Activated T-cell treated with anti-CD3 and anti-CD28 coated beads, Interleukin-2, amount 50 U/mL, for 72 hours (primary cell): ENCODE data around the gene PGBD4. TPM values are rescaled to one million over a fixed set of nuclear protein-coding genes. Genes with fewer than 3 reads are reported as not detected.

Experiments
- ATAC-seq, 2 donors: fragments of 150-1000 bp; cut with Tn5 transposase; replicated peaks in 1 of 2; 2 replicates each; pipeline ENCODE4 v1.10.0; 2021; ENCODE audit warnings: moderate library complexity in 2 of 2, mild to moderate bottlenecking in 1 of 2
- DNase-seq, 2 donors: peaks; one replicate each; pipeline ENCODE4 v3.0.0; 2021 to 2022; ENCODE audit warnings: mixed read lengths in 1 of 2
- H3K27ac Mint-ChIP-seq: one replicate; pipeline ENCODE4 v1.8.0; 2022; ENCODE audit warnings: mild to moderate bottlenecking, moderate library complexity, mixed read lengths
- H3K27me3 Mint-ChIP-seq: one replicate; pipeline ENCODE4 v1.8.0; 2022; ENCODE audit warnings: low read depth, mixed read lengths
- H3K36me3 Mint-ChIP-seq, 2 donors: one replicate each; pipeline ENCODE4 v1.8.0; 2022; ENCODE audit warnings: mixed read lengths in 2 of 2, mild to moderate bottlenecking in 1 of 2; ENCODE audit not compliant: insufficient read depth in 2 of 2
- H3K4me1 Mint-ChIP-seq: one replicate; pipeline ENCODE4 v1.8.0; 2022; ENCODE audit warnings: low read depth, mixed read lengths
- H3K4me3 Mint-ChIP-seq, 2 donors: one replicate each; pipeline ENCODE4 v1.8.0; 2022; ENCODE audit warnings: mild to moderate bottlenecking in 2 of 2, mixed read lengths in 2 of 2, moderate library complexity in 2 of 2
- H3K9me3 Mint-ChIP-seq, 2 donors: one replicate each; pipeline ENCODE4 v1.8.0; 2022; ENCODE audit warnings: mixed read lengths in 2 of 2
- total RNA-seq, 2 donors: library from RNA; stranded (reverse); gene quantifications; one replicate each; pipeline ENCODE4 v1.2.3, GENCODE V29; 2022

The PGBD4 gene
- 1 to 10 TPM; 3.7 to 5.1 TPM for total RNA-seq

DNA sequence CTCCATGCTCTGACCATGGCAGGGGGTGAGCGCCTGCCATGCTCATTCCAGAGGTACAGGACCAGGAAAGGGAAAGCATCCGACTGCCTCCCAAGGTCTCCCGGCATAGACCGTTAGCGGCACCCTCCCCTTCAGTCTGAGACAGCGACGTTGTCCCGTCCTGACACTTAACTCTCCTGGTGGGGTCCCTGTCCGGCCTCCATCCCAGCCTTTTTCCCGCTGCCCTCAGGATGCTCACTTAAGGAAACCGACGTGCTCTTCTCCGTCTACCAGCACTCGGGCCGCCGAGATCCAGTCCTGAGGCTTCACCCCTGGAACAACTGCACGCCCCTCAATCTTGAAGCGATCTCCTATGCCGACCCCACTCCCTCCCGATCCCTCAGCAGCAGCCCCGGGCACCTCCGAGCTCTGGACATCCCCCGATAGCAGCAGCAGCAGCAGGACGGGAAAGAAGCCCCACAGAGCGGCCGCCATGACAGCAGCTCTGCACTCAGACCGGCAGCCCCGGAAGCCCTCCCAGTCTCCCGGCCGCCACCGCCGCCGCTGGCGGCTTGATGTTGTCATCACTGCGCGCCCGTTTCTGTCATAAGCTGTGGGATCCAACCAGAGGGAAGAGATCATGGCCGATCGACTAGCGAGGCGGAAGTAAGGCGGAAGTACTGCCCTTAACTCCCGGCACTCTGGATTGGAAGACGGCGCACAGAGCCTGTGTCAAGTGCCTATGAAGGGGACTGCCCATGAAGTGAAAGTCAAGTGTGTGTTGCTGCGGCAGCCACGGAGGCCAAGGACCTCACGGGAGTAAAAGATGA, at the start of gene PGBD4, which contains the start of gene EMC7:
TSS of gene PGBD4 (plus strand) at position 718 of the 809 bp plus-strand sequence. CDS start 449 bp downstream, outside the sequence.
TSS of gene EMC7 (minus strand) at position 497 of the 809 bp plus-strand sequence. CDS start at position 474, 23 bp downstream.
- Mint-ChIP-seq H3K27me3 (no peaks in the 10 kb centered on the region), H3K9me3 (peaks cover 3 to 6% of the 10 kb centered on the region in 2 donors), H3K27ac (peak within 1 kb of the TSS; percentile 96), H3K4me1 (peaks cover 25% of the 10 kb centered on the region), H3K4me3 (peak within 1 kb of the TSS; percentile 96 to 100), H3K36me3 (peaks cover 7 to 22% of the 10 kb centered on the region in 2 donors)
- DNase-seq (peak; percentile 98 to 100), ATAC-seq (peak; percentile 99)

DNA sequence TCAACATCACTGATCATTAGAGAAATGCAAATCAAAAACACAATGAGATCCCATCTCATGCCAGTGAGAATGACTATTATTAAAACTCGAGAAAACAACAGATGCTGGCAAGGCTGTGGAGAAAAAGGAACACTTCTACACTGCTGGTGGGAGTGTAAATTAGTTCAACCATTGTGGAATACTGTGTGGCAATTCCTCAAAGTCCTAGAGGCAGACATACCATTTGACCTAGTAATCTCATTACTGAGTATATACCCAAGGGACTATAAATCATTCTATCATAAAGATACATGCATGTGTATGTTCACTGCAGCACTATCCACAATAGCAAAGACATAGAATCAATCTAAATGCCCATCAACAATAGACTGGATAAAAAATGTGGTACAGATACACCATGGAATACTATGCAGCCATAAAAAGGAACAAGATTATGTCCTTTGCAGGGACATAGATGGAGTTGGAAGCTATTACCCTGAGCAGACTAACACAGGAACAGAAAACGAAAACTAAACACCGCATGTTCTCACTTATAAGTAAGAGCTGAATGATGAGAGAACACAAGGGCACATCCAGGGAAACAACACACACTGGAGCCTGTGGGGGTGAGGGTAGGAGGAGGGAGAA, 47.7 kb upstream of the PGBD4 start:
- H3K4me3 Mint-ChIP-seq = no peak overlapping the region
- ATAC-seq = no peak
- H3K4me1 Mint-ChIP-seq = peaks cover 8% of the 10 kb centered on the region
- H3K36me3 Mint-ChIP-seq = peaks cover 11 to 19% of the 10 kb centered on the region in 2 donors
- H3K27me3 Mint-ChIP-seq = no peaks in the 10 kb centered on the region
- DNase-seq = no peak
- no peak overlapping the region for H3K27ac Mint-ChIP-seq
- H3K9me3 Mint-ChIP-seq = peaks cover 16% of the 10 kb centered on the region in 2 donors

DNA sequence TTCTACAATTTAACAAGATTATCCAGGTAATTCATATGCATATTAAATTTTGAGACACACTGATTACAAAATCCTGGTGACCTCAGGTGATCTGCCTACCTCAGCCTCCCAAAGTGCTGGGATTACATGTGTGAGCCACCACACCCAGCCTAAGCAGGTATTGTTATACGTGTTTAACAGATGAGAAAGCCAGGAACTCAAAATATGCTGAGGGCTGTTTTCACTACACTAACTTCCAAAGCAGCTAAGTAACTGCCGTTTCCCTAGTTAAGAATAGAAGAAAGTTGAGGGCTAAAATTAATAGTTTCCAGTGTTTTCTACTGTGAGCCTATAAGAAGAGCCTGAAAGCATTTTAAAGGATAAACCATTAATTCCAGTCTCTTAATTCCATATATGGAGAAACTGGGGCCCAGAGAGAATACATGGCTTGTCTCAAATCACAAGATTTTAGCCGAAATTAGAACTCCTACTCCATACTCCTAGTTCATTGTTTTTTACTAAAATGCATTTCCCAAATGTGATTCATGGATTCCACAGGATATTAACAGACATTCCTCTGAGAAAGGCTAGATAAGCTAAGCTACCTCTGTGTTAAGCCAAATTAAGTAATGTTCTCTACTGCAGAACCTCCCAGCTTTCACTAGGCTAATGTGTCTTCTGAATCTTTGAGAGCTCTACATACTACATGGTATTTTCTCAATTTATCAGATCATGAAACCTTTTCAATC, 45.9 kb upstream of the PGBD4 start:
- Mint-ChIP-seq H3K36me3 (peaks cover 0 to 7% of the 10 kb centered on the region in 2 donors), H3K9me3 (peaks cover 6% of the 10 kb centered on the region in 2 donors), H3K27me3 (no peaks in the 10 kb centered on the region), H3K4me1 (peaks cover 8% of the 10 kb centered on the region), H3K27ac (no peak overlapping the region), H3K4me3 (no peak overlapping the region)
- ATAC-seq = no peak
- no peak for DNase-seq

DNA sequence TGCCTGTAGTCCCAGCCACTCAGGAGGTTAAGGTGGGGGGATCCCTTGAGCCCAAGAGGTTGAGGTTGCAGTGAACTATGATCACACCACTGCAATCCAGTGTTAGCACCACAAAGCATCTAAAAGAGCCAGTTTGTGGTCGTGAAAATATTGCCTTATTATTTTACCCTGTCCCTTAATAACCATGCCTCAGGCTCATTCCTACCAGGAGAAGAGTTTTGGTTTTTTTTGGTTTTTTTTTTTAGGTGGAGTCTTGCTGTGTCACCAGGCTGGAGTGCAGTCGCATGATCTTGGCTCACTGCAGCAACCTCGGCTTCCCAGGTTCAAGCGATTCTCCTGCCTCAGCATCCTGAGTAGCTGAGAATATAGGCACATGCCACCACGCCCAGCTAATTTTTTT, 45.0 kb upstream of the PGBD4 start:
- no peak for ATAC-seq
- DNase-seq = no peak
- no peak overlapping the region for H3K4me3 Mint-ChIP-seq
- no peaks in the 10 kb centered on the region for H3K9me3 Mint-ChIP-seq
- H3K27me3 Mint-ChIP-seq = no peaks in the 10 kb centered on the region
- peaks cover 6% of the 10 kb centered on the region for H3K4me1 Mint-ChIP-seq
- H3K36me3 Mint-ChIP-seq = no peaks in the 10 kb centered on the region
- no peak overlapping the region for H3K27ac Mint-ChIP-seq

DNA sequence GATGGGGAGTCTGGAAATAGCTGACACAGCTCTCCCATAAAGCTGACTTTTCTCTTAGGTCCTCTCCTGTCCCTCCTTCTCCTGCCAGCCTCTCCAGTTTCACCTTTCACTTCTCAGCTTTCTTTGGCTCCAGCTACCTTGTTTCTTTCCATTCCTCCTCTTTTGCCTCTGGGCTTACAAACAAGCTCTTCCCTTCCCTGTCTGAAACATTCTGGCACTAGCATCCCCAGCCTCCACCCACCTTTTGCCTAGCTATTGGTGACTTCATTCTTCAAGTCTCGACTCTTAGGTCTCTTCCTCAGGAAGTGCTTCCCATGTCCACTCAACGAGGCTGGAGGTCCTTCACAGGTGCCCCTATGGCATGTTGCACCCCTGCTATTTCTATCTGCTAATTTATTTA, 42.4 kb upstream of the PGBD4 start:
- Mint-ChIP-seq H3K27me3 (no peaks in the 10 kb centered on the region), H3K9me3 (no peaks in the 10 kb centered on the region), H3K36me3 (no peaks in the 10 kb centered on the region), H3K27ac (no peak overlapping the region), H3K4me3 (no peak overlapping the region), H3K4me1 (peaks cover 15% of the 10 kb centered on the region)
- DNase-seq (no peak), ATAC-seq (no peak)

DNA sequence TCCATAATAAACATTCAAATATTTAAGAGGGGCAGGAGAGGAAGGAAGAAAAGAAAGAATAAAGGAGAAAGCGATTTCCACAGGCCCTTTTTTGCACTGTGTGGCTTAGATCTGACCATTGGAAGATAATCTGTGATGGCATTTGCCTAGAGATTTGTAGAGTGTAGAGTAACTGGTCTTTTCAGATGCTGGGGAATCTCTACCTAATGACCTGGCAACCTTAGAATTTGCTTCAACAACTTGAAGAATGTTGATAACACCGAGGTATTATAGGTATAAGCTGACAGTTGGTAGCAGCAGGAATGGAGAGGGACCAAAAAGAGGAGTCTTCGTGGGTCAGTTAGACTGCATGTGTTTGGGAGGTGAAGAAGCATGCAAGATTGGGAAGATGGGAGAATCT, 41.9 kb upstream of the PGBD4 start:
- Mint-ChIP-seq H3K9me3 (no peaks in the 10 kb centered on the region), H3K4me3 (no peak overlapping the region), H3K36me3 (no peaks in the 10 kb centered on the region), H3K27me3 (no peaks in the 10 kb centered on the region), H3K27ac (no peak overlapping the region), H3K4me1 (peaks cover 15% of the 10 kb centered on the region)
- DNase-seq (no peak), ATAC-seq (no peak)

DNA sequence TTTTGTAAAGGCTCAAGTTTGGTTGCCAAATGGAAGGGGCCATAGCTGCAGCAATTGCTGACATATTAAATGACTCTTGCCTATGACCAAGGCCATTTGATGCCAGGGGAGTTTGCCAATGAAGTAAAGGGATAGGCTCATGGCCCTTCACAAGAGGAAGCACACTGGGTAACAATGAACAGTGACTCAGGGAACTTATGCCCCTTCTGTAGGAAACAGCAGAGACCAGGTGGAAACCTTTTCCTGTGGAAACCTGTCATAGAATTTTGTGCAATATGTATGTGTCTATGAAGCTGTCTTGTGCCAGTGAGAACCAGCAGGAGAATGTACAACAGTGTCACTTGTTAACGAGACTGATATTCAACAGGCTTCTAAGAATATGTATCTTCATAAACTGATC, 37.4 kb upstream of the PGBD4 start:
- no peaks in the 10 kb centered on the region for H3K36me3 Mint-ChIP-seq

DNA sequence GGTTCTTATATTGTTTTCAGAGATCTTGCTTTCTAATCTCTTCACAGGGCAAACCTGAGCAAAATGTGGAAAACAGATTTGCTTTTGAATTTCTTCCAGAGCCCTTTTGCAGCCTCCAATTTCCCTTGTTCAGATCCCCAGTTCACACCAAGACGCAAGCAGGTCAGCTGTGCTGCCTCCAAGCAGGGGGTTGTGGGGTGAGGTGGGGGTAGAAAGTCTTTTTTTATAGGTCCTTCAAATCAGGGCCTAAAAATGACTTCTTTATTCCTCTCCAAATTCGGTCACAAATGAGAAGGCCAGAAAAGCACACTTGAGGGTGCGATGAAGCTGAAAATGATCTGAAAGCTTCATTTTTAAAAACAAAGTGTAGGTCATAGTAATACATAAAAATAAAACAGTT, 36.6 kb upstream of the PGBD4 start:
- DNase-seq (no peak), ATAC-seq (no peak)
- Mint-ChIP-seq H3K27me3 (no peaks in the 10 kb centered on the region), H3K4me1 (peaks cover 15% of the 10 kb centered on the region), H3K9me3 (no peaks in the 10 kb centered on the region), H3K27ac (no peak overlapping the region), H3K4me3 (no peak overlapping the region), H3K36me3 (no peaks in the 10 kb centered on the region)

More for the DNA sequence above, 37.4 kb upstream of the PGBD4 start:
- H3K9me3 Mint-ChIP-seq = no peaks in the 10 kb centered on the region
- H3K27ac Mint-ChIP-seq = no peak overlapping the region
- no peaks in the 10 kb centered on the region for H3K27me3 Mint-ChIP-seq
- H3K4me3 Mint-ChIP-seq = no peak overlapping the region
- no peak for DNase-seq
- peak in 1 of 2 donors; percentile 25 for ATAC-seq
- peaks cover 15% of the 10 kb centered on the region for H3K4me1 Mint-ChIP-seq

DNA sequence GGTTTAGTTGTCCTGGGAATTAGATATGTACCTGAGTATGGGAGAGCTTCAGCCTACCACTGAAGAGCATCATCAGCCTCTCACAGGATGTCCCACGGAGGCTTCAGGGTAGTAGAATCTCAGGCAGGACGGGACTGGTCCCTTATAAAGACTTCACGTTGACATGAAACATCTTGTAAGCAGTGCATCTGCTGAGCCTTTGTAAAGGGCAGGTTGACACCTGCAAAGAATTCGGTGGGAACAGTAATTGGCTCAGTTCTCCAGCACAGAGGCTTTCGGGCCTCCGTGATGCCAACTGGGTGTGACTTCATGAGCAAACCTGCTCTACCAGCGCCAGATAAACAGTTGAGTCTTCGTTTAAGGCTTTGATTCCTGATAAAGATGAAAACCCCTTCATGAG, 35.9 kb upstream of the PGBD4 start:
- H3K36me3 Mint-ChIP-seq = no peaks in the 10 kb centered on the region
- H3K9me3 Mint-ChIP-seq = no peaks in the 10 kb centered on the region
- peaks cover 15% of the 10 kb centered on the region for H3K4me1 Mint-ChIP-seq
- H3K4me3 Mint-ChIP-seq = no peak overlapping the region
- H3K27ac Mint-ChIP-seq = no peak overlapping the region
- no peaks in the 10 kb centered on the region for H3K27me3 Mint-ChIP-seq
- DNase-seq (no peak), ATAC-seq (no peak)

DNA sequence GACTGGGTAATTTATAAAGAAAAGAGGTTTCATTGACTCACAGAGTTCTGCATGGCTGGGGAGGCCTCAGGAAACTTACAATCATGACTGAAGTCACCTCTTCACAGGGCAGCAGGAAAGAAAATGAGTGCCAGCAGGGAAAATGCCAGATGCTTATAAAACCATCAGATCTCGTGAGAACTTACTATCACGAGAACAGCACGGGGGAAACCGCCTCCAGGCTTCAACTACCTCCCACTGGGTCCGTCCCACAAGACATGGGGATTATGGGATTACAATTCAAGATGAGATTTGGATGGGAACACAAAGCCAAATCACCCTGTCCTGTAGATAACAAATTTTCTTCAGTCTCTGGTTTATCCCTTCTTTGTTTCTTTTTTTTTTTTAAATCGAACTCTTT, 31.9 kb upstream of the PGBD4 start:
- Mint-ChIP-seq H3K27ac (no peak overlapping the region), H3K36me3 (peaks cover 0 to 3% of the 10 kb centered on the region in 2 donors), H3K9me3 (no peaks in the 10 kb centered on the region), H3K4me3 (no peak overlapping the region), H3K27me3 (no peaks in the 10 kb centered on the region), H3K4me1 (no peaks in the 10 kb centered on the region)
- DNase-seq (no peak), ATAC-seq (no peak)

DNA sequence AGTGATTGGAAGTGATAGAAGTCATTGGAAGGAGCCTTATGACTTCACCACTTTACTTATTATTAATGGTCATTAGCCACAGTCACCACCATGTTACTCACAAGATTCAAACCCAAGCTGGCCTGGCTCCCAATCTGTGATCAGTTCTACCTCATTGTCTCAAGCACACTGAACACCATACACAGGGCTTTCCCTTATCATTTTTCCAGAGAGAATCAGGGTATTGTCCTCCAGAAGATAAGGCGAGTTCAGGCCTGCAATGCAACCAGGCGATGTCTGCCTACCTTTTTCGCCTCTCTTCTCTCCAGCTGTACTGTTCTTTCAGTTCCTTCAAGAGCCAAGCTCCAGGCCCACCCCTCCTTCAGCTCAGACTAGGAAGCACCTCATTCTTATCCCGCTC, 25.1 kb upstream of the PGBD4 start:
- H3K4me1 Mint-ChIP-seq = no peaks in the 10 kb centered on the region
- H3K4me3 Mint-ChIP-seq = no peak overlapping the region
- ATAC-seq (no peak), DNase-seq (no peak)
- H3K27me3 Mint-ChIP-seq = no peaks in the 10 kb centered on the region
- no peaks in the 10 kb centered on the region for H3K9me3 Mint-ChIP-seq
- H3K27ac Mint-ChIP-seq = no peak overlapping the region
- H3K36me3 Mint-ChIP-seq = peaks cover 0 to 3% of the 10 kb centered on the region in 2 donors

DNA sequence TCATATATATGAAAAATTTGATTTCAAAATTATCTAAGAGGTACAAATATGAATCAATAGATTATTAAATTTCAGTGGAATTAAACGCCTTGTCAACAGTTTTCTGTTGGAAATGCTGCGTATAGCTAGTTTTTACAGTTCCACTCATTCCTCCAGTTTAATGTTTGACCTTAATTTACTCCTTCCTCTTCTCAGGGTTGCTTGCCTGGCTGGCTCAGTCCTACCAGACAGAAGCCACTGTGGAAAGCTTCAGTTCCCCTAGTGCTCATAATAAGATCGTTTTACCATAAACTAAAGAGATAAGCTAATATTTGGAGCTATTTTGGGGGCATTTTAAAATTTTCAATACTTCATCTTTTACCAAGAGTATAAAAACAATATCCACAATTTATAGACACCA, 23.0 kb upstream of the PGBD4 start:
- no peaks in the 10 kb centered on the region for H3K9me3 Mint-ChIP-seq
- no peaks in the 10 kb centered on the region for H3K4me1 Mint-ChIP-seq
- no peaks in the 10 kb centered on the region for H3K27me3 Mint-ChIP-seq
- no peak for ATAC-seq
- no peak overlapping the region for H3K4me3 Mint-ChIP-seq
- H3K27ac Mint-ChIP-seq = no peak overlapping the region
- peaks cover 1 to 3% of the 10 kb centered on the region in 2 donors for H3K36me3 Mint-ChIP-seq
- no peak for DNase-seq

DNA sequence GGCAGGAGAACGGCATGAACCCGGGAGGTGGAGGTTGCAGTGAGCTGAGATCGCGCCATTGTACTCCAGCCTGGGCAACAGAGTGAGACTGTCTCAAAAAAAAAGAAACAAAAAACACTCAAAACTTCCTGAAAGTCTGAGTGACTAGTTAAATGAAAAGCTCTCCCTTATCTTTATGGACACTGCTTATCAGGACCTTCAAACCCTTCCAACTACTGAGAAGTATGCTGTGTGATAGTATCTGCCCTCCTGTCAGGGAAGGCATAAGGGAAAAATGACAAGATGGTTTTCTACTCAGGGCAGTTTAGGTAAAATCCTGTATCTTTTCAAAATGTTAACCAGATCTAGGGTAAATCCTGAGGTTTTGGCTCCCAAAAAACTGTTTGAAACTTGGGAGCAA, 22.0 kb upstream of the PGBD4 start:
- no peak for DNase-seq
- Mint-ChIP-seq H3K27me3 (no peaks in the 10 kb centered on the region), H3K9me3 (no peaks in the 10 kb centered on the region), H3K27ac (no peak overlapping the region), H3K4me3 (no peak overlapping the region), H3K4me1 (no peaks in the 10 kb centered on the region), H3K36me3 (peaks cover 0 to 1% of the 10 kb centered on the region in 2 donors)
- no peak for ATAC-seq
